ENCODE results near the gene COMMD7. TPM values are rescaled to one million over a fixed set of nuclear protein-coding genes. Genes with fewer than 3 reads are reported as not detected.
A peak's percentile ranks its signal among the peaks of the same experiment; 100 is the strongest.

Gene COMMD7
- polyA plus RNA-seq, 3 donors, result 46.2 to 133 (median 120) TPM

- peak overlapping the region in 1 of 7 donors; percentile 41 for H3K27ac Mint-ChIP-seq
- DNase-seq, result no peak
- intact Hi-C loops (cut with micrococcal nuclease), result loop anchor here in 1 of 2 donors (5.0 kb wide), 1 partner anchor 253 kb away; no protein-coding TSS in a partner anchor
- Histone ChIP-seq H3K27ac (ENCODE audit: low read depth in 1 of 2, low read length in 2 of 2) (no peak overlapping the region), H3K36me3 (replicated peaks in 1 of 2; ENCODE audit: control insufficient read depth in 1 of 2, insufficient read depth in 2 of 2, low read length in 2 of 2) (no peaks in the 10 kb centered on the region), H3K9me3 (replicated peaks in 1 of 2; ENCODE audit: control insufficient read depth in 1 of 2, insufficient read depth in 1 of 2, low read length in 2 of 2) (no peaks in the 10 kb centered on the region), H3K4me3 (replicated peaks in 1 of 3; ENCODE audit: low read depth in 2 of 3, low read length in 3 of 3) (no peak overlapping the region), H2AFZ (ENCODE audit: insufficient read depth, low read depth, low read length, poor library complexity, severe bottlenecking) (no peak overlapping the region), H3K27me3 (ENCODE audit: control insufficient read depth in 2 of 2, insufficient read depth in 2 of 2, low read length in 2 of 2) (no peaks in the 10 kb centered on the region), H4K20me1 (ENCODE audit: insufficient read depth, low read length) (no peaks in the 10 kb centered on the region), H3K9ac (ENCODE audit: insufficient read depth, low read length, poor library complexity, severe bottlenecking) (no peak overlapping the region), H3K79me2 (ENCODE audit: insufficient read depth, low read length) (no peaks in the 10 kb centered on the region), H3K4me1 (ENCODE audit: control insufficient read depth in 1 of 2, insufficient read depth in 2 of 2, low read length in 2 of 2) (no peaks in the 10 kb centered on the region), H3K4me2 (replicated peaks; ENCODE audit: extremely low read depth, low read length, poor library complexity, severe bottlenecking) (no peak overlapping the region)
- peaks cover 9% of the 10 kb centered on the region for H3K4me1 Mint-ChIP-seq
- H3K27me3 Mint-ChIP-seq (ENCODE audit: low read depth in 3 of 3), result peaks cover 0 to 3% (median 2%) of the 10 kb centered on the region in 3 donors
- no peak for TF ChIP-seq CTCF (IDR thresholded peaks at IDR 0.05)
- no peak overlapping the region for H3K4me3 Mint-ChIP-seq
- no peaks in the 10 kb centered on the region for H3K36me3 Mint-ChIP-seq
- WGBS (ENCODE audit: insufficient coverage), result 80% methylated on average over 7 of the region's 10 CpGs
- no peaks in the 10 kb centered on the region for H3K9me3 Mint-ChIP-seq
Measured at GRCh38 chr20:32775336-32775991, 32.2 kb upstream of the COMMD7 start.

- Mint-ChIP-seq H3K36me3 (no peaks in the 10 kb centered on the region), H3K4me3 (no peak overlapping the region), H3K4me1 (peaks cover 9% of the 10 kb centered on the region), H3K9me3 (no peaks in the 10 kb centered on the region), H3K27me3 (ENCODE audit: low read depth in 3 of 3) (peaks cover 0 to 4% (median 2%) of the 10 kb centered on the region in 3 donors), H3K27ac (no peak overlapping the region)
- Histone ChIP-seq H3K27ac (ENCODE audit: low read depth in 1 of 2, low read length in 2 of 2) (no peak overlapping the region), H3K4me1 (ENCODE audit: control insufficient read depth in 1 of 2, insufficient read depth in 2 of 2, low read length in 2 of 2) (no peaks in the 10 kb centered on the region), H3K9me3 (replicated peaks in 1 of 2; ENCODE audit: control insufficient read depth in 1 of 2, insufficient read depth in 1 of 2, low read length in 2 of 2) (no peaks in the 10 kb centered on the region), H4K20me1 (ENCODE audit: insufficient read depth, low read length) (no peaks in the 10 kb centered on the region), H3K4me2 (replicated peaks; ENCODE audit: extremely low read depth, low read length, poor library complexity, severe bottlenecking) (no peak overlapping the region), H3K79me2 (ENCODE audit: insufficient read depth, low read length) (no peaks in the 10 kb centered on the region), H3K4me3 (replicated peaks in 1 of 3; ENCODE audit: low read depth in 2 of 3, low read length in 3 of 3) (no peak overlapping the region), H2AFZ (ENCODE audit: insufficient read depth, low read depth, low read length, poor library complexity, severe bottlenecking) (no peak overlapping the region), H3K9ac (ENCODE audit: insufficient read depth, low read length, poor library complexity, severe bottlenecking) (no peak overlapping the region), H3K27me3 (ENCODE audit: control insufficient read depth in 2 of 2, insufficient read depth in 2 of 2, low read length in 2 of 2) (no peaks in the 10 kb centered on the region), H3K36me3 (replicated peaks in 1 of 2; ENCODE audit: control insufficient read depth in 1 of 2, insufficient read depth in 2 of 2, low read length in 2 of 2) (no peaks in the 10 kb centered on the region)
- WGBS (ENCODE audit: insufficient coverage), result 56% methylated on average over 2 of the region's 8 CpGs
- TF ChIP-seq CTCF (IDR thresholded peaks at IDR 0.05), result no peak
- DNase-seq, result no peak
- intact Hi-C loops (cut with micrococcal nuclease), result no loop called here
Measured at GRCh38 chr20:32773855-32774254, 30.6 kb upstream of the COMMD7 start.

All from CD14-positive monocyte (primary cell).